HG03108 (cell line): ENCODE measurements around the gene PHOX2A.

Experiments used
- ATAC-seq: cut with Tn5 transposase; IDR thresholded peaks from one replicate; pipeline ENCODE4 v1.9.1; 2021; ENCODE audit warnings: moderate library complexity; ENCODE audit not compliant: unreplicated experiment

Gene PHOX2A

GRCh38 chr11:72235351-72236057, 8.5 kb downstream of the PHOX2A start:
- ATAC-seq, result no peak

GRCh38 chr11:72234920-72235319, 9.1 kb downstream of the PHOX2A start:
- ATAC-seq, result no peak

DNA sequence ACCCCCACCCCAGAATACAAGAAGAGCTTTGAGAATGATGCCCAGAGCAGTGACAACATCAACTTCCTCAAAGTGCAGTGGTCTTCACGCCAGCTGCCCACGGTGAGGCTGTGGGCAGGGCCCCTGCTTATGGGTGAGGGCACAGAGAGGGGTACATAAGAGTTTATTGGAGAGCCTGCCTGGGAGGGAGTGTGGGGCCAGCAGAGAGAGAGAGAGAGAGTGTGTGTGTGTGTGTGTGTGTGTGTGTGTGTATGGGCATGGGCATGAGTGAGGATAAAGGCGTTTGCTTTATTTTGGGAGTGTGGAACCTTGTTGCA, 9.5 kb downstream of the PHOX2A start:
- ATAC-seq, result no peak

- ATAC-seq, result no peak
These were observed 10.0 kb downstream of the PHOX2A start for GRCh38 chr11:72233773-72234513.

GRCh38 chr11:72233056-72233772, 10.8 kb downstream of the PHOX2A start:
- ATAC-seq, result no peak

DNA sequence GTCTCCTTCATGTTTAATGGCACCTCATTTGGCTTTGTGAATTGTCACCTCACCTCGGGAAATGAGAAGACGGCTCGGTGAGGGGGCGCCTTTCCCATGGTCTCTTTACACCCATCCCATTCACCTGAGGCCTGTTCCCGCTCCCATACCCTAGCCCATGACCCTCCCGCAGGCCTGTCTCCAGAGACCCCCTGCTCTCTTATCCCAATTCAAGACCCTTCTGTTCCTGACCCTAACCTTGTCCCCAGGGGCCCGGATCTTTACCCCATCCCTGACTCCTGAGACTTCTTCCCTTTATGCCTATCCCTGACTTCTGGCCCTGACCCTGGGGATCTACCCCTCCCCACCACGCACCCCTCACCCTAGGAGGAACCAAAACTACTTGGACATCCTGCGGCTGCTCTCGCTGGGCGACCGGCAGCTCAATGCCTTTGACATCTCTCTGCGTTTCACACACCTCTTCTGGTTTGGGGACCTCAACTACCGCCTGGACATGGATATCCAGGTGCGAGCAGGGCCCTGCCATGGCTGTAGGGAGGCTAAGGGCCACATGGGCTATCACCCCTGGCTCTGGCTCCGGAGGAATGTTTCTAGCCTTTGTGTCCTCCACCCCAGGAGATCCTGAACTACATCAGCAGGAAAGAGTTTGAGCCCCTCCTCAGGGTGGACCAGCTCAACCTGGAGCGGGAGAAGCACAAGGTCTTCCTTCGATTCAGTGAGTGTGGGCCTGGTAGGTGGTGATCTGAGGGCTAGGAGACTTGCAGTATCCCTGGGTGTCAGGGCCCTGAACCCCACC, 11.5 kb downstream of the PHOX2A start:
- no peak for ATAC-seq

- ATAC-seq, result no peak
These were observed 12.3 kb downstream of the PHOX2A start for GRCh38 chr11:72231396-72232259.

DNA sequence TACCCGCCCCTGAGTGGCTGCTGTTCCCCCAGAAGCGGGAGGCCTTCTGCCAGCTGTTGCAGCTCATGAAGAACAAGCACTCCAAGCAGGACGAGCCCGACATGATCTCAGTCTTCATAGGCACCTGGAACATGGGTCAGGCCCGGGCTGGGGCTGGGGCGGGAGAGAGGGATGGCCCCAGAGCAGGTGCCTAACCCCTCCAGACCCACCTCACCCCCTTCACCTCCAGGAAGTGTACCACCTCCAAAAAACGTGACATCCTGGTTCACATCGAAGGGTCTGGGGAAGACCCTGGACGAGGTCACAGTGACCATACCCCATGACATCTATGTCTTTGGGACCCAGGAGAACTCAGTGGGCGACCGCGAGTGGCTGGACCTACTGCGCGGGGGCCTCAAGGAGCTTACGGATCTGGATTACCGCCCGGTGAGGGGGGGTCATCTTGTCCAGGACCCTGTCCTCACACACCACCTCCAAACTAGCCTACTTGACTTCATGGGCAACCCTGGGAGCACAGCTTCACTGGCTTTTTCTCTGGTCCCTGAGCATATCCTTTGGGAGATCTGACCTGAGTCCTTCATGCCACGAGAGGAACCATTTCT, 13.1 kb downstream of the PHOX2A start:
- ATAC-seq, result no peak

- ATAC-seq, result no peak
These were observed 13.8 kb downstream of the PHOX2A start for GRCh38 chr11:72229925-72230763.

DNA sequence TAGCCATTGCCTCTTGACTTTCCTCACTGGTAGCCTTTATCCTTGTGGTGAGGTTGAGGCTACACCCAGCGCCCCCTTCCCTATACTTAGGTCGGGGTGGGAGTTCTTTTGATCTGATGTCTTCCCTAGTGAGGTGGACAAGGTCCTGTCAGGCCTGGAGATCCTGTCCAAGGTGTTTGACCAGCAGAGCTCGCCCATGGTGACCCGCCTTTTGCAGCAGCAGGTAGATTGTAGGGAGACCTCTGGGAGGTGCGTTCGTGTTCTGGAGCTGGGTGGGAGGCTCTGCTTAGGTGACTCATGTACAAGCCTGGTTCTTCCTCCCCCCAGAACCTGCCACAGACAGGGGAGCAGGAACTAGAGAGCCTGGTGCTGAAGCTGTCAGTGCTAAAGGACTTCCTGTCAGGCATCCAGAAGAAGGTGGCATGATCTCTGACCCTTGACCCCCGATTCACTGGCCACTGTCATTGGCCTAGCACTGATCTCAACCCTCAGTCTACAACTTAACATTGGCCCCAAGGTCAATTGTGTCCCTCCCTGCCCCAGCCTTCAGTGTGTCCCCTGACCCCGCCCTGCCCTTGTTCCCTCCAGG, 14.5 kb downstream of the PHOX2A start:
- ATAC-seq, result no peak

GRCh38 chr11:72228844-72229231, 15.1 kb downstream of the PHOX2A start:
- ATAC-seq, result no peak

- ATAC-seq, result no peak
These were observed 15.6 kb downstream of the PHOX2A start for GRCh38 chr11:72228229-72228843.

DNA sequence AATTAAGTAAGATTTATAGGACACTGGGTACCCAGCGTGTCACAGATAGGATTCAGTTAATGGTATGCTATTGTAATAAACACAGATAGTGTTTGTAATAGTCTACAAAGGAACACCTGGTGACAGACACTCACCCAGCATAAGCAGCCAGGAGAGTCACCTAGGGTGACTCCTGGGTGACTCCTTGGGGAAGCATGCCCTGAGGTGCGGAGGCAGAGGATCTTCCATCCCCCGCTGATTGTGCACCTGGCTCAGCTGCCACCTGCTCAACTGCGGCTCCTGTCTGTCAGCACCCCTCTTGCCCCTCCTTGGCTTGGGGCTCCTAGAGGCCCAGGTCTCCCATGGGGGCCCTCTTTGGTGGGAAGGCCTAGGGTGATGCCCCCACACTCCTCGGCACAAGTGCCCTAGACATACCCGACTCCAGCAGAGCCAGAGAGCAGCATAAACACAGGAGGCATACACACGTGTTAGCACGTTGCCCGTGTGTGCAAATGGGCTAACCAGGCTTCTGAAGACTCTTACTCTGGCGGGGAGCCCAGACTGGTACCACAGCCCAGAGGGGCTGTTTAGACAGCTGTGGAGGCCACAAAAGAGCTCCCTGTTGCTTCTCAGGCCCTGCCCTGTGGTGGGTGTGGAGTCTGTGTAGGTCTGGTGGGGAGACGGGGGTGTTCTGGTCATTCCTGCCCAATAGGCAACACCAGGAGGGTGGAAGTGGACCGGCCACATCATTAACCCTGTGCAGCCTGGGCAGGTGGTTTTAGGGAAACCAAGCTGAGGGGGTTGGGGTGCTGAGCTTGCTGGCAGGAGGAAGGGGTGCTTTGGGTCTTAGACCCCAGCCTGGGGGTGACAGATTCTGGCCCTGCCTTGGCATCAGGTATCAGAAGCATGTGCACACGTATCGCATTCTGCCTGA, 16.4 kb downstream of the PHOX2A start:
- ATAC-seq, result no peak

DNA sequence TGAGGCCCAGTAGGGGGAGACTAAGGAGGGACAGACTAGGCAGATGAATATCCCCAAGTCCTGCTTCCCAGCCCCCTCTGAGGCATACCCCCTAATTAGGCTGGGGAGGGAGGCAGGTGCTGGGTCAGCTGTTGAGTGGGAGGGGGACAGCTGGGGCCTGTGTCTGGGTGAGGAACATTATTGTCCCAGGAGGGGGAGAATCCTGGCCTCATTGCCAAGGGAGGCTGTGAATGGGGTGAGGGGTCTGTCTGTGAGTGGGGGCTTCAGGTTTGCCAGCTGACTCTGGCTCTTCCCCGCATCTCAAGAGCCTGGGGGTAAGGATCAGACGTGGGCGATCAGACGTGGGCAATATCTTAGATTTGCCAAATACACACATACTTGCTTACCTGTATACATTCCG, 17.3 kb downstream of the PHOX2A start:
- no peak for ATAC-seq

DNA sequence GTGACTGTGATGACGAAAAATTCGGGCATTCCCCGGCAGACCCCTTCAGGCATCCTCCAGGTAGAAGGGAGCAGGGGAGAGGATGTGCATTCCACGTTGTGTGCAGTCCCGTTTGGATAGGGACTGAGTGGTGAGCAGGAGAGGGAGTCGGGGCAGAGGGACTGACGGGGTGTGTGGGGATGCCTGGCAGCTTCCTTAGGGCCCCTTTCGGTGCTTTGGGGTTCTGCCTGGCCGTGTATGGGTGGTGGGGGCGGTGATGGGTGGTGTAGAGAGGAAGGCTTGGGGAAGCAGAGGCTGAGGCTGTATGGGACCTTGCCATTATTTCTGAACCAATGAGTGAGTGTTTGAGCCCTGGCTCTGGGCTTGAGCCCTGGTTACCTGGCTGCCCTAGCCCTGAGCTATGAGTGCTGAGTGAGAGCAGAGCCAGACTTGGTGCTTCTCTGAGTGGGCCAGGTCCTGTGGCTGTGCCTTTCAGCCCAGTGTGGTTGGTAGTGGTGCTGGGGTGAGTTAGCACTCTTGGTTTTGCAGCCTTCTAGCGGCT, 18.5 kb downstream of the PHOX2A start:
- ATAC-seq, result no peak

- ATAC-seq, result no peak
These were observed 19.2 kb downstream of the PHOX2A start, which contains the start of gene INPPL1 for GRCh38 chr11:72224564-72225410. Gene INPPL1, plus strand, starts transcription at chr11:72224767. Its CDS starts 218 bp downstream, at chr11:72224985.
